Neural progenitor cell (in vitro differentiated cells): Measurements from ENCODE around the gene GATA5.

ENCODE experiments used
- CTCF ChIP-seq: fragments of 200-600 bp; sonication (generic); IDR thresholded peaks from 2 replicates; pipeline ENCODE4 v1.5.1; 2017; ENCODE audit warnings: antibody characterized with exemption, mild to moderate bottlenecking
- EZH2 ChIP-seq: fragments of 200-600 bp; sonication (generic); IDR thresholded peaks from 2 replicates; pipeline ENCODE4 v1.6.1; 2017; ENCODE audit warnings: antibody characterized with exemption, mild to moderate bottlenecking, moderate library complexity
- EZH2phosphoT487 ChIP-seq: fragments of 200-600 bp; sonication (generic); IDR thresholded peaks from 2 replicates; pipeline ENCODE4 v1.6.1; 2017; ENCODE audit warnings: antibody characterized with exemption

- TF ChIP-seq CTCF (no peak), EZH2 (no peak), EZH2phosphoT487 (no peak)
Measured at GRCh38 chr20:62433658-62434497, 41.9 kb downstream of the GATA5 start.
